PC-3 (cell line): Measurements from ENCODE around the gene TTLL10.

Source experiments
- CTCF ChIP-seq: fragments of 300-600 bp; sonication (generic); conservative IDR thresholded peaks from 2 replicates; pipeline ENCODE4 v1.5.1; 2017; ENCODE audit warnings: antibody characterized with exemption, low read depth, mild to moderate bottlenecking, low read length
- EZH2 ChIP-seq: fragments of 300-600 bp; sonication (generic); IDR thresholded peaks from one replicate; pipeline ENCODE4 v1.6.1; 2017; ENCODE audit warnings: antibody characterized with exemption, mild to moderate bottlenecking, low read length; ENCODE audit not compliant: unreplicated experiment
- EZH2phosphoT487 ChIP-seq: fragments of 300-600 bp; sonication (generic); IDR thresholded peaks from 2 replicates; pipeline ENCODE4 v1.6.1; 2018; ENCODE audit warnings: mild to moderate bottlenecking, antibody characterized with exemption, low read length, borderline replicate concordance

DNA sequence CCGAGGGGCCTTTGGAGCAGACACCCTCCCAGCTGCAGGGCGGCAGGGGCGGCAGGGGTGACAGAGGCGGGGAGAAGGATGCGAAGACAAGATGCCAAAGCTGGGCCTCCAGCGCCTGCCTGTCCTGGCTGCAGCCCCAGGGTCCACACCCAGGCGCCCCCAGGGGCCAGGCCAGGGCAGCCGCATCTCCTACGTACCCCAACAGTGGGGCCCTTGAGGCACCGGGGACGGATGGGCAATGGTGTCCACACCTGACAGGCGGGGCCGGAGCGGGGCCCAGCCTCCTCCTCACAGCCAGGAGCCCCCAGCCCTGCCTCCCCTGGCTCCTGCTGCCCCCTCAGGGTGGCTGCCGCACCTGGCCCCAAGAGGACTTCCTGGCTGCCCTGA, 65.5 kb downstream of the TTLL10 start:
- TF ChIP-seq CTCF (no peak; the same call in none of the 2 replicates), EZH2 (no peak), EZH2phosphoT487 (no peak)
